Skin epidermis (tissue), 12 donors: Measurements from ENCODE around the gene MICOS13.
A peak's percentile ranks its signal among the peaks of the same experiment; 100 is the strongest.

Source experiments
- H3K27ac ChIP-seq, 21 experiments: fragments of 200-600 bp; sonication (generic) in 11 of 21; one replicate each; pipeline ENCODE4 v1.5.0; 2020; ENCODE audit warnings: mild to moderate bottlenecking in 3 of 21, inconsistent platforms in 2 of 21, moderate library complexity in 2 of 21
- H3K4me3 ChIP-seq, 7 experiments: fragments of 200-600 bp; sonication (generic) in 2 of 7; one replicate each; pipeline ENCODE4 v1.5.0; 2020; ENCODE audit warnings: inconsistent platforms in 2 of 7, mild to moderate bottlenecking in 2 of 7, moderate library complexity in 1 of 7

The MICOS13 gene

GRCh38 chr19:5644037-5644436 is 36.3 kb downstream of the MICOS13 start:
- Histone ChIP-seq H3K27ac (no peak overlapping the region), H3K4me3 (no peak overlapping the region)

- Histone ChIP-seq H3K27ac (no peak overlapping the region), H3K4me3 (no peak overlapping the region)
These were observed 37.3 kb downstream of the MICOS13 start for GRCh38 chr19:5643060-5643459.

GRCh38 chr19:5642204-5642603 is 38.1 kb downstream of the MICOS13 start:
- H3K27ac ChIP-seq, result no peak overlapping the region
- H3K4me3 ChIP-seq, result no peak overlapping the region

GRCh38 chr19:5641171-5641570 is 39.1 kb downstream of the MICOS13 start:
- no peak overlapping the region for H3K27ac ChIP-seq

GRCh38 chr19:5637971-5638370 is 42.3 kb downstream of the MICOS13 start:
- no peak overlapping the region for H3K27ac ChIP-seq

More at GRCh38 chr19:5641171-5641570, 39.1 kb downstream of the MICOS13 start:
- no peak overlapping the region for H3K4me3 ChIP-seq

GRCh38 chr19:5635427-5635826 is 44.9 kb downstream of the MICOS13 start:
- no peak overlapping the region for H3K27ac ChIP-seq
- H3K4me3 ChIP-seq, result no peak overlapping the region

More at GRCh38 chr19:5637971-5638370, 42.3 kb downstream of the MICOS13 start:
- H3K4me3 ChIP-seq, result no peak overlapping the region

- Histone ChIP-seq H3K4me3 (no peak overlapping the region), H3K27ac (peak overlapping the region in 1 of 21 experiments; percentile 19)
These were observed 47.7 kb downstream of the MICOS13 start for GRCh38 chr19:5632657-5633056.

- Histone ChIP-seq H3K4me3 (no peak overlapping the region), H3K27ac (peak overlapping the region in 1 of 21 experiments; percentile 33)
These were observed 48.1 kb downstream of the MICOS13 start for GRCh38 chr19:5632241-5632612.

GRCh38 chr19:5631567-5632240 is 48.6 kb downstream of the MICOS13 start:
- Histone ChIP-seq H3K4me3 (no peak overlapping the region), H3K27ac (peak overlapping the region in 2 of 21 experiments; percentile 33 to 56)

- H3K4me3 ChIP-seq, result no peak overlapping the region
- H3K27ac ChIP-seq, result peak overlapping the region in 2 of 21 experiments; percentile 36 to 66
These were observed 51.3 kb downstream of the MICOS13 start for GRCh38 chr19:5628919-5629481.

- peak overlapping the region in 2 of 21 experiments; percentile 36 to 66 for H3K27ac ChIP-seq
- no peak overlapping the region for H3K4me3 ChIP-seq
These were observed 51.9 kb downstream of the MICOS13 start for GRCh38 chr19:5628461-5628860.
